ENCODE measurements around the gene ZNF629.
"Not testable (repeated sequence)": the region's sequence is repeated elsewhere in the genome, so short reads cannot be mapped to it uniquely, and the experiment has no call there.

Gene ZNF629

DNA sequence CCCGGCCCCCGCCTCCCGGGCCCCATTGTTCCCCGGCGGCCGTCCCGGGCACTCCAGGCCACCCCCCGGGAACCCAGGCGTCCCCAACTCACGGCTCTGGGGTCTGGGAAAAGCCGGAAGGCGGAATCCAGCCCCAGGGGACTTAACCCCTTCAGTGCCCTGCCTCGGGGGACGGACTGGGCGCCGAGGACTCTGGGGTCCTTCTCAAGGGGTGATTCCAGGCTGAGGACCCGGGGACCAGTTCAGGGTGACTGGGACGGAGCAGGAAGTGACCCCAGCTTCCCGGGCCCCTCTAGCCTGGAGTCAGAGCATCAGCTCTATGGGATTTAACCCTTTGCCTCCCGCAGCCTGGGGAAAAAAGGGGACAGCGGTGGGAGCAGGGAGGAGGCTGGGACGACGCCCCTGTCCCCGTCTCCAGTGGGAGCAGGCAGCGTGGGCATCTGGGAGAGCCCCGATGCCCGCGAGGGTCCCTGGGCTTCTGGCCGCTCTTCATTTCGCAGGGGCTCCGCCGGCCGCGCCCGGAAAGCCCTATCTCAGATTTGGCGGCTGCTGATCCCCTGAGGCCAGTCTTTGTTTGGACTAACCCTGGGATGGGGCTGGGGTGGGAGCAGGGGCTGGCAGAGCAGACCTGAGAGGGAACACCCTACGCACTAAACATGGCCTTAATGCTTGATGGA lies at the start of gene ZNF629:
Gene ZNF629 (minus strand): TSS at position 270 of the 677 bp plus-strand sequence. CDS start 2,723 bp downstream, outside the sequence.
- peak; percentile 93 for DNase-seq (ENCODE audit: low spot score)

DNA sequence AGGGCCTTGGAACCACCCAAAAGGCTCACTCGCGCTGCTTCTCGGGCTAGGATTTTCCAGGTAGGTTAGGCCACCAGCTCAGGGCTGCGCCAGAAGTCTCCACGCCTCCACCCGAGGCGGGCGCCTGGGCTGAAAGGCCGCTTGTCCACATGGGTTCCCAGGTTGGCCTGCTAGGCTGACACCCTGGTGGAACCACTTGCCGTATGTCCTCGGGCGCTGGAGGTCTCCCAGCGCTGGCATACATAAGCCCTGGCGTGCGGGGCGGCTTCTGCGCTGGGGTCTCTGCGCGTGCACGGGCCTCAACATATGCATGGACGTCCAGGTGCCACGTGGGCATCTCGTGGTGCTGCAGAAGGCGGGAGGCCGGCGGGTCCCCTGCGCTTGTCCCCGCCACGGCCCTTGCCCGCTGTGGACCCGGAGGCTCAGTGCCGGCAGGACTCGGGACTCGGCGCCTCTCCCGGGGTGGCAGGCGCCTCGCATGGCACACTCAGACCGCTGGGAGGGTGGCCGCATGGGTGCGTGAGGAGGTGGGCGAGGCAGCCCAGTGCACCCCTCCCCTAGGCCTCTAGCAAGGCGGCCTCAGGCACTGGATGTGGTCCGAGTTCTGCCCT lies 47.2 kb upstream of the ZNF629 start:
- DNase-seq (ENCODE audit: low spot score) = no peak

DNA sequence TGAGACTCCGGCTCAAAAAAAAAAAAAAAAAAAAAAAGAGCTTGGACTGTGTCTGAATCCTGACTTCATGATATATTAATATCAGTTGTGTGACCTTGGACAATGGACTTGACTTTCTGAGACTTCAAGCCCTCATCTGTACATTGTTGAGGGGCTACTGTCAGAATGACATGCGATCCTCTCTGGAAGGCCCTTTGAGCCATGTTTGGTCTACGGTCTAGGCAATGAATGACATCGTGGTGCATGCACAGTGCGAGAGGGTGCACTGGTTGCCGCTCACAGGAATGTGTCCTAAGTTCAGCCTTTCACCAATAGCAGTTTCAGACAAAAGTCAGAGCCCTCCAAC lies 43.0 kb upstream of the ZNF629 start:
- no peak for DNase-seq (ENCODE audit: low spot score)

DNA sequence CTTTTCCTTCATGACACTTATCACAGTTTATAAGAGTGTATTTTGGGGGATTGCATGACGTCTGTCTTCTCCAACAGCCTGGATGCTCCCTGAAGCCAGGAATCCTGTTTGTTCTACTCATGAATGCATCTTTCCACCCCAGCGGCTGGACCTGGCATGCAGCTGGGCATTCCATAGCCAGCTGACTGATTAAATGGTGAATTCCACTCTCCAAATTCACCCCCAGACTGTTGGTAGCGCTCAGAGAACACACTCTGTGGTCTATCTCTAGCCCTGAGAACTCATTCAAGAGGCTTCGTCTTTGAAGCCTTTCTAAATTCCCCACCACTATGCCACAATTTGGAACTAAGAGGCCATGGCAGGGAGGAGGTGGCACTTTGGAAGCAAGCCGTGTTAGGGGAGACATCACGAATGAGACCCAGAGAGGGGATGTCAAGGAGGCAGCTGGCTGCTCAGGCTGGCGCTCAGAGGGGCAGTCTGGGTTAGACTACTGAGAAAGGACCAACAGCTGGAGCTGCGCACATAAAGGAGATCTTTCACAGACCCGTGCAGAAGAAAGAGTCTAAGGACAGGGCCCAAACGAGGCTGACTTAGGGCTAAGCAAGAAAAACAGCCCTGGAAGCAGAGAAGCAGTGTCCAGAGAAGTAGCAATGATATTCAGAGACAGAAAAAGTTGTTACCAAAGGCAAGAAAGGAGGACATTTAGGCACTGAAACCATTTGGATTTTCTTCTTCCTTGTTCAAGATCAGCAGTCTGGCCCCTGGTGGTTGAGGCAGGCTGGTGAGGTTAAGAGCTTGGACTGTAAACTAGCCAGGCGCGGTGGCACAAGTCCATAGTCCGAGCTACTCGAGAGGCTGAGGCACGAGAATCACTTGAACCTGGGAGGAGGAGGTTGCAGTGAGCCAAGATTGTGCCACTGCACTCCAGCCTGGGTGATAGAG lies 42.4 kb upstream of the ZNF629 start:
- no peak for DNase-seq (ENCODE audit: low spot score)

DNA sequence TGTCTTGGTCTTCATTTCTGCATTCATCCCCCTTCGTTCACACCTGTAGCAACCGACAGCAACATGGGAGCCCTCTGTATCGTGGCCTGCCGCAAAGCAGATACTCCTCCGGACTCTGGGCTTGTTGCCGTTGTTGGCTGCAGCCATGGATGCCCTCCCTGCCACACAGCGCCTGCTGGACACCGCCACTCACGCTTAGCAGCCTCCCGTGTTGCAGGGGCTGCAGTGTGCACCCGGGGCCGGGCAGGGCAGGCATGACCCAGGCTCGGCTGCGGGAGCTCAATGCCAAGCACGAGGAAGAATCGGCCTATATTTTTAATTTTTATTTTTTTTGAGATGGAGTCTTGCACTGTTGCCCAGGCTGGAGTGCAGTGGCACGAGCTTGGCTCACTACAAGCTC lies 34.9 kb upstream of the ZNF629 start:
- DNase-seq (ENCODE audit: low spot score) = no peak

DNA sequence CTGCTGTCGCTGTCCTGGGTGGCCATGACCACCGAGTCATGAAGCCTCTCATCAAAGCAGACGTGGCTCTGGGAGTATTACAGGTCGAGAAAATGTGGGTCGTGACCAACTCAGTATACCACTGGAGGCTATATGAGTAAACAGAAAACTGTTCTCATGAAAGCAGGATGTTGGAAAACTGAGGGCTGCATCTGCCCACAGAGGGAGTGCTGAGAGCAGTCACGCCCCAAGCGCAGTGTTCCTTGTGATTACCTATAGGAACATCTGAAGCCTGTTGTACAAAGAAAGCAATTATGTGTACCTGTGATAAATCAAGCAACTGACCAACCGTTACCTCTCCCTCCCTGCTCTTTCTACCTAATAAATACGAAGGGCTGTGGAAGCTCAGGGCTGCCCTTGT lies 34.4 kb upstream of the ZNF629 start:
- DNase-seq (ENCODE audit: low spot score) = not testable (repeated sequence)

DNA sequence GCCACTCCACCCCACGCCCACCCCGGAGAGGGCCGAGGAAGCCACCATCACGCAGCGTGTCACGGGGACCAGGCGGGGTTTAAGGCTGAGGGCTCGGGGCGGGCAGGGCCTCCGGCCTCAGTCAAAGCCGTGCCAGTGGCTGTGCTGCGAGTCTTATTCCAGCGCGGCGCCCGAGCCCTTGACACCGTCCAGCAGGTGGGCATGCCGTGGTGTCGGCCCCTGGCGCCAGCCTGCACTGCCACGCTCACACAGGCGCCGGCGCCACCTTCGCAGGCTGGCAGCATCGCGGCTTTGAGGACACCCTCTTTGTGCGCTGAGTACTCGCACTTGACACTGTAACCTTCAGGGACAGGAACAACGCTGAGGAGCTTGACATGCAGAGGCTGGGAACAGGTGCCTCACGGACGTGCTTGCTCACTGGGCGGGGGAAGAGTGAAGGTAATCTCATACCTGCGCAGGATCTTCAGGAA lies 34.0 kb upstream of the ZNF629 start:
- no peak for DNase-seq (ENCODE audit: low spot score)

DNA sequence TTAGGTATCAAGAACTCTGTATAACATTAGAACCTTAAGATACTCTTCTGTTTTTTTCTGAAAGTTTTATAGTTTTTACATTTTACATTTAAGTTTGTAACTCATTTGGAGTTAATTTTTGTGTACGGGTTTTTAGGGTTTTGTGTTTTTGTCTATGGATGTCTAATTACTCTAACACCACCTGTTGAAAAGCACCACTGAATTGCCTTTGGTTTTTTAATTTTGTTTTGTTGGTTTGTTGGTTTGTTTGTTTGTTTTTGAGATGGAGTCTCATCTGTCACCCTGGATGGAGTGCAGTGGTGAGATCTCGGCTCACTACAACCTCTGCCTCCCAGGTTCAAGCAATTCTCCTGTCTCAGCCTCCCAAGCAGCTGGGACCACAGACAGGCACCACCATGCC lies 29.8 kb upstream of the ZNF629 start:
- no peak for DNase-seq (ENCODE audit: low spot score)

DNA sequence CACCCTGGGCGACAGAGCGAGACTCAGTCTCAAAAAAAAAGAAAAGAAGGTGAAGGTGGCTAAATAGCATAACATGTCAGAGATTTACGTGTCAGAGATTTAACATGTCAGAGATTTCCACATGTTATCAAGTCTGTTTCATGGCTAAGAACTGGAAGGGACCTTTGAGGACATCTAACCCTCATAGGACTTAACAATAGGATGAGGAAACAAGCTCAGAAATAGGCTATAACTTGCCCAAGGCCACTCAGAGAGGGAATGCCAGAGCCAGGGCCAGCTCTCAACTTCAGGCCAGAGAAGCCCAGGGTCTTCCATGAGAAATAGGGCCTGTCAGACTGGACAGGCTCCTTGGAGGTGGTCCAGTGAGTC lies 26.8 kb upstream of the ZNF629 start:
- DNase-seq (ENCODE audit: low spot score) = no peak

DNA sequence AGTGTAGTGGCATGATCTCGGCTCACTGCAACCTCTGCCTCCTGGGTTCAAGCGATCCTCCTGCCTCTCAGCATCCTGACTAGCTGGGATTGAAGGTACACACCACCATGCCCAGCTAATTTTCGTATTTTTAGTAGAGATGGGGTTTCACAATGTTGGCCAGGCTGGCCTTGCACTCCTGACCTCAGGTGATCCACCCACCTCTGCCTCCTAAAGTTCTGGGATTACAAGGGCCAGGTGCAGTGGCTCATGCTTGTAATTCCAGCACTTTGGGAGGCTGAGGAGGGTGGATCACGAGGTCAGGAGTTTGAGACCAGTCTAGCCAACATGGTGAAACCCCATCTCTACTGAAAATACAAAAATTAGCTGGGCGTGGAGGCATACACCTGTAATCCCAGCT lies 22.7 kb upstream of the ZNF629 start:
- not testable (repeated sequence) for DNase-seq (ENCODE audit: low spot score)

DNA sequence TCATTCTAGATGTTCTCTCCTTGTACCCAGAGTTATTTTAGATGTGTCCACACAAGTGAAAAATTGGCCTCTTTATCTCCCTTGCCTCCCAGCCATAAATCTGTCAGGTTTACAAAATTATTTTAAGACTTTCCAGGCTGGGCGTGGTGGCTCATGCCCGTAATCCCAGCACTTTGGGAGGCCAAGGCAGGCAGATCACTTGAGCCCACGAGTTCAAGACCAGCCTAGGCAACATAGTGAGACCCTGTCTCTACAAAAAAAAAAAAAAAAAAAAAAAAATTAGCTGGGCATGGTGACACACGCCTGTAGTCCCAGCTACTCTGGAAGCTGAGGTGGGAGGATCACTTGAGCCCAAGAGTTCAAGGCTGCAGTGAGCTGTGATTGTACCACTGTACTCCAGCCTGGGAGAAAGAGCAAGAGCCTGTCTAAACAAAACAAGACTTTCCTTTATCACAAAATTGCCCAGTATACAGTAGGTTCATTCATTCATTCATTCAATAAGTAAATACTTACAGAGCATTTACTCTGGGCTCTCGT lies 22.0 kb upstream of the ZNF629 start:
- not testable (repeated sequence) for DNase-seq (ENCODE audit: low spot score)

DNA sequence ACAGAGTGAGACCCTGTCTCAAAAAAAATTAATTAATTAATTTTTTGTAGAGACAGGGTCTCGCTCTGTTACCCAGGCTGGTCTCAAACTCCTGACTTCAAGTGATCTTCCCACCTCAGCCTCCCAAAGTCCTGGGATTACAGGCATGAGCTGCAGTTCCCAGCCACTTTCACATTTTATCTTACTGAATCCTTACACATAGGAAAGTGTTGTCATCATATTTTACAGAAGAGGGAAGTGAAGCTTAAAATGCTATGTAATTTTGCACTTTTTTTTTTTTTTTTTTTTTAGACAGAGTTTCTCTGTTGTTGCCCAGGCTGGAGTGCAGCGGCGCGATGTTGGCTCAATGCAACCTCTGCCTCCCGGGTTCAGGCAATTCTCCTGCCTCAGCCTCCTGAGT lies 21.1 kb upstream of the ZNF629 start:
- no peak for DNase-seq (ENCODE audit: low spot score)

DNA sequence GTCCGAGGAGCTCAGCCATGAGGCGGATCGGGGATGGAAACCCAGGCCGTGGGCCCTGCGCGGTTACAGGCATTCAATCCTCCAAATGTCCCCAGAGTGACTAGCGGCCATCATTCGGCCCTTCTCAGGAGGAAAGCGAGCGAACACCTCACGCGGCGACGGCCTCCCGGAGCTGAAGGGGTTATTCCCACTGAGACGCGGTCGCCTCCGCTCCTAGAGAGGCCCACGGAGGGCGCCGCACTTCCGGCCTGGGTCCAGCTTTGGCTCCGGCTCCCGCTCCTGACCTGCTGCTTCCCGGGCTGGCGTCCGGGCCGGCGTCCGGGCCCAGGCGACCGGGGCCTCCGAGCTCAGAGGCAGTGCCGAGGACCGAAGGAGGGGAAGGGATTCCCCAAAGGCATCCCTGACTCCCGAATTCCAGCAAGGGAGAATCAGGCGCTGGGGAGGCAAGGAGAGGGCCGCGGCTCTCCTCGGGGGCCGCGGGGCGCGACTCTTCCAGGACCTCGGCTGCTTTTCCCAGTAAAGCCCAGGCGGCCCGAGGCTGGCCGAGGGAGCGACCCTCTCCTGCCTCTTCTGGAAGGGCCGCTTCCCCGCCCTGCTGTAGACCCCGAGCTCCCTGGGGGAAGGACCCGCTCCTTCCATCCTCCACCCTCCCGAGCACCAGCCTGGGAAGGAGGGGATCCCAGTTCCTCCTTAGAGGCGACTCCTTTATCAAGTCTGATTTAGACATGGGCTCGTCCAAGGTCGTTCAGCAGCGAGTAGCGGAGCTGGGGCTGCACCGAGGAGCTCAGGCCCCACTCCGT lies 18.6 kb upstream of the ZNF629 start:
- peak; percentile 92 for DNase-seq (ENCODE audit: low spot score)

DNA sequence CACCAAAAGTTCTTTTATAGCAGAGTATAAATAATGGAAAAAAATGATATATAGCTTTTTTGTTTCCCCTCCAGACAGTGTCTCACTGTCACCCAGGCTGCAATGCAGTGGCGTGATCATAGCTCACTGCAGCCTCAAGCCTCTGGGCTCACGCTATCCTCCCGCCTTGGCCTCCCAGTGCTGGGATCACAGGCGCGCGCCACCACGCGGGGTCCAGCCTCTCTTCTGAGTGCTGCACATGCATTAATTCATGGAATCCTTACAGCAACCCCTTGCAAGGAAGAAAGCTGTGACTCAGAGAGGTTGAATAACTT lies 18.0 kb upstream of the ZNF629 start:
- no peak for DNase-seq (ENCODE audit: low spot score)

DNA sequence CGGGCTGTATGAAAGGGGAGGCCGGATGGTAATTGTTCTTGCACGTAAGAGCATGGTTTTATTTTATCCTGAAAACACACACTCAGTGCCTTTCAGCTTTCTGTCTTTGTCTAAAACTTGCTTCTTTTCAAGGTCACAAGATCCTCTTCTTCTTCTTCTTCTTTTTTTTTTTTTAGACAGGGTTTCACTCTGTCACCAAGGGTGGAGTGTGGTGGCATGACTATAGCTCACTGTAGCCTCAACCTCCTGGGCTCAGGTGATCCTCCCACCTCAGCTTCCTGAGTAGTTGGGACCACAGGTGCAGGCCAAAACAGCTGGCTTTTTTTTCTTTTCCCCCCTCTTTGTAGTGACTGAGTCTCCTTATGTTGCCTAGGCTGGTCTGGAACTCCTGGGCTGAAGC lies 15.9 kb upstream of the ZNF629 start:
- DNase-seq (ENCODE audit: low spot score) = no peak

DNA sequence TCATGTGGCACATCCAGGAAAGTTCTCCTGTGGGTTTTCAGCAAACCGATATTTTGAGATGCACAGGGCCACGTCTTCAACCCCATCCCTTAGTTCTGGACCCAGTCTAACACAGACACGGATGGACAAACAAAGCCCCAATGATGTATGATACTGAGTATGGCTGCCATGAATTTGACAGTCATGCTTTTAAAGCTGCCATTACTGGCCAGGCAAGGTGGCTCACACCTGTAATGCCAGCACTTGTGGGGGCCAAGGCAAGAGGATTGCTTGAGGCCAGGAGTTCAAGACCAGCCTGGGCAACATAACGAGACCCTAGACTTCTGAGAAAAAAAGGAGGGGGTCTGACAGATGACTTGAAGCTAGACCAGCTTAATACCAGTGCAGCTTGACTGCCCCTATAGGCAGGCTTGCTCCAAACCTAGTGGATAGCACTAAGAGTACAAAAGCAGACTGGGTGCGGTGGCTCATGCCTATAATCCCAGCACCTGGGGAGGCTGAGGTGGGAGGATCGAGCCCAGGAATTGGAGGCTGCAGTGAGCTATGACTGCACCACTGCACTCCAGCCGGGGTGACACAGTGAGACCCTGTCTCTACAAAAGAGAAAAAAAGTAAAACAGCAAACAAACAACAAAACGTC lies 10.8 kb upstream of the ZNF629 start:
- no peak for DNase-seq (ENCODE audit: low spot score)

DNA sequence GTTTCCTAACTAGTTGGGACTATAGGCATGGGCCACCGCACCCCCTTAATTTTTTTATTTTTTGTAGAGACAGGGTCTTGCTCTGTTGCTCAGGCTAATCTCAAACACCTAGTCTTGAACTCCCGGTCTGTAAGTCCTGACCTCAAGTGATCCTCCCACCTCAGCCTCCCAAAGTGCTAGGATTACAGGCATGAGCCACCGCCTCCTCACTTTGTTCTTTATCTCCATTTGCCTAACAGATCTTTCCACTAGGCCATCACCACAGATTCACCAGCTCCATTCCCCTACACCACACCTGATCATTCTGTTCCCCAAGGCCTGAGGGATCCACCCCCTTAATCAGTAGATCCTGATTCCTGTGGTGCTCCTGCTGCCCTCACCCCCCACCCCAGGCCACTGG lies 7.6 kb upstream of the ZNF629 start:
- DNase-seq (ENCODE audit: low spot score) = no peak

DNA sequence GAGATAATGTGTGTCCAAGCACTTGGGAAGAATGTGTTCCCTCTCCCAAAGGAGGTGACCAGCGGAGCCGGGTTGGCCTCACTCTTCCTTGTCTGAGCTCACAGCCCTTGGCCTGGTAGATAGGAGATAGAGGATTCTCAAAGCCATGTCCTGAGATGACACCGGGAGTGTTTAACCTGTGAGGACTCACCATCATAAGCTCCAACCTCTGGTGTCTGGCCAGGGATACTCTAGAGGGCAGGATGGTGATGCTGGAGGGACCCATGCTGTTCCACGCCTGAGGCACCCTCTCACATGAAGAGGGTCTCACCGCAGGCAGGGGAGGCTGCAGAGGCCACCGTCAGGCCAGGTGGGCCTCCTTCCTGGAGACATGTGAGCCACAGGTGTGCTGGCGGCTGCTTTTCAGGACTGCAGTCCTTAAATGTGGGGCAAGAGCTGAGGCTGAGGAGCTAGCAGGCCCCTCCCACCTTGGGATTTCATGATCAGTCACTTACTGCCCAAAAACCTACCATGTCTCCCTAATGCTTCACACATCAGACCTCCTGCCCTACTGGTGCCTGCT lies 6.6 kb upstream of the ZNF629 start:
- no peak for DNase-seq (ENCODE audit: low spot score)

DNA sequence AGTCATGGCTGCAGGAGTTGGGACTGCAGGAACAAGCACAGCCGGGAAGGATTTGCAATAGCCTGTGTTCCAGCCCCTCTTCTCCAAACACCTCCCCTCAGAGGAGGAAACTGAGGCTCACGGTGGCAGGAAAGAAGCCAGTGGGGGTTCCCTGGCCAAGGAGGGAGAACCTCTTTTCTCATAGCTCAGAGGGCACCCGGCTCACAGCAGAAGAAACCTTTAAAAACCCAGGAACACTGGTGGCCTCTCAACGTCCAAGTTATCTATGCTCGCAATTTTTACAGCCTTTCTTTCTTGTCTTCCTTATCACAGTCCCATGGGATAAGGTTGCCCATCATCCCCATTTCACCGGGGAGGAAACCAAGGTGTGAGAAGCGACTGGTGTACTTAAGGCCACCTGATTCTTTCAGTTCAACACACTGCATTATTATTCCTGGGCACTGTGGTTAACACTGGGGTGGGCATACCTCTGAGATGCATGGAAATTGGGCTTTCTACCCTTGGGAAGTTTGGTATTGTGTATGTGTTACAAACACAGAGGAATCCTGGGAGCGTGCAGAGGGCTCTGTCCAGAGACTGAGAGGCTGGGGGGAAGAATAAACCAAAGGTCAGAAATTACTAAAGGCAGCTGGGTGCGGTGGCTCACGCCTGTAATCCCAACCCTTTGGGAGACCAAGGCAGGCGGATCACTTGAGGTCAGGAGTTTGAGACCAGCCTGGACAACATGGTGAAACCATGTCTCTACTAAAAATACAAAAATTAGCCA lies 791 bp upstream of the ZNF629 start:
- no peak for DNase-seq (ENCODE audit: low spot score)

Data from iPS-NIHi11 (cell line).